Left renal cortex interstitium (tissue), 4 donors: ENCODE measurements around the gene ADI1. TPM values are rescaled to one million over a fixed set of nuclear protein-coding genes. Genes with fewer than 3 reads are reported as not detected.

Source experiments
- DNase-seq, 4 donors: peaks; one replicate each; pipeline ENCODE4 v3.0.0-alpha.2; 2013; ENCODE audit warnings: low read depth in 4 of 4, low spot score in 2 of 4, missing footprints in 1 of 4
- polyA plus RNA-seq, 4 donors: library from polyadenylated mRNA; unstranded; fragments of 120-200 nt; gene quantifications; one replicate each; pipeline ENCODE4 v1.2.1, GENCODE V29; 2013; ENCODE audit not compliant: insufficient read length in 4 of 4

ADI1 gene
- polyA plus RNA-seq, 4 donors, result 66.1 to 81.9 (median 71.5) TPM

GRCh38 chr2:3483227-3483985 lies 35.9 kb downstream of the ADI1 start:
- DNase-seq, result peak in 1 of 4 donors; percentile 32

DNA sequence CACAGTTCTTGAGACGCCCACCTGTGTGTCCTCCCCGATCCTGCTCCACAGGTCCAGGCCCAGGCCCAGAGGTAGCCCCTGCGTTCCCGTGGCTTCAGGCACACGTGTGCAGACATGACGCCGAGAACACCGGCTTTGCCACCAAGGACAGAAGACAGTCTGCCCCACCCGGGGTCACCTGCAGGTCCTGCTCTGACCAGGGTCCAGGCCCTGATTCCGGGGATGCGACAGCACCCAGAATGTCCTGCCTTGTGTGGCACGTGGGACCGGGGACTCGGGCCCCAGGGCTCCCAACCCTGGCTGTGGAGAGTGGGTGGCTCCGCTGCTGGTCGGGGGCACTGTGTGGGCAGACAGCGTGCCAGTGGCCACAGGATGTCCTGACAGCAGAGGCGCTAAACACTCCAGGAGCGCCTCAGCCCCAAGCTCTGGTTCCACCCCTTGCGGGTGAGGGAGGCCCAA lies 36.9 kb downstream of the ADI1 start:
- no peak for DNase-seq

- no peak for DNase-seq
Observed at GRCh38 chr2:3481736-3482362, 37.5 kb downstream of the ADI1 start.

DNA sequence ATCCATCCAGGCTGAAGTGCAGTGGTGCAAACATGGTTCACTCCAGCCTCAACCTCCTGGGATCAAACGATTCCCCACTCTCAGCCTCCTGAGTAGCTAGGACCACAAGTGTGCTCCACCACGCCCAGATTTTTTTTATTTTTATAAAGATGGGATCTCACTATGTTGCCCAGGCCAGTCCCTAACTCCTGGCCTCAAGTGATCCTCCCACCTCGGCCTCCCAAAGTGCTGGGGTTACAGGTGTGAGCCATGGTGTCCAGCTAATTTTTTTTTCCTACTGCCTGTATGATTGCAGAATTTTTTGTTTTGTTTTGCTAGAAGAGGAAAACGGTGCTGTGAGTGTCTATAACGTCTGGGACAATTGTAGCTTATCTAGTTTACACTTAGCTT lies 38.3 kb downstream of the ADI1 start:
- DNase-seq, result no peak

DNA sequence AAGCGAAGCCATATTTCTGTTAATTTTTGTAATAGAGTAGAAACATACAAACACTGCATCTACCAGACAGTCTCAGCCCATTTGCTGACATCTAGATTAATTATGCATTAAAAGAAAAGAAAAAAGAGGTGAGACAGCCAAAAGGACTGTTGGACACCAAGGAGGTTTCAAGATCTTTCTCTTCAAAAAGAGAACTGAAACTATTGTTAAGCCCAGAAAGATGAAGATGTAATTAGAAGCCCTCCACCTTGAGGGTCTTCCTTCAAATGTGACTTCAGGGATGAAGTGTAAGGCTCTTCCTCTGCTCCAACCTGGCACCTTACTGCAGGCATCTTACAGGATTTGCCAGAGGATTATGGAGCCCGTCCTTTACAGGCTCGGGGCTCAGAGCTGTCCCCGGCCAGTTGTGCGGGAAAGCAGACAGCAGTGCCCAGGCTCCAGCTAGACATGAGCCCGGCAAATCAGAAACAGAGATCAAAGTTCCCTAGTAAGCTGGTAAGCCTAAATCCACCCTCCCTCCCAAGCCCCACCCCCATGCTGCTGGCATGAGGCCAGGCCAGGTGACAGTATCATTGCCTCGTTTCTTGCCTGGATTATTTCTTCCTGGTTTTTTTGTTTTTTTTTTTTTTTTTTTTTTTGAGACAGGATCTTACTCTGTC lies 38.9 kb downstream of the ADI1 start:
- no peak for DNase-seq

GRCh38 chr2:3479430-3480320 lies 39.7 kb downstream of the ADI1 start:
- DNase-seq, result no peak

DNA sequence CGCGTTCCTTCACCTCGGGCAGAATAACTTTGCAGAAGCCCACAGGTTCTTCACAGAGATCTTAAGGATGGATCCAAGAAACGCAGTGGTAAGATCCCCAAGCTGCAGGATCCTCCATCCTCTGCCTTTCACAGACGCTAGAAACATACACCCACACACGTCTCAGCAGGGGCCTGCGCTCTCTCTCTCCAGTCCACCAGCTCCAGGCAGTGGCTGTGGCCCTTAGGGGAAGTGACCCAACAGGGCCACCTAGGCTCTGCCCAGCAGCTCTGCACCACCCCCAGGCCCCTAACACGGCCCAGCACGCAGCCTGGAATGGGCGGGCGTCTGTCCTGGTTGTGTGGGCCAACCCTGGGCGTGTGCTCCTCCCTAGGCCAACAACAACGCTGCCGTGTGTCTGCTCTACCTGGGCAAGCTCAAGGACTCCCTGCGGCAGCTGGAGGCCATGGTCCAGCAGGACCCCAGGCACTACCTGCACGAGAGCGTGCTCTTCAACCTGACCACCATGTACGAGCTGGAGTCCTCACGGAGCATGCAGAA lies 40.4 kb downstream of the ADI1 start:
- DNase-seq, result no peak

DNA sequence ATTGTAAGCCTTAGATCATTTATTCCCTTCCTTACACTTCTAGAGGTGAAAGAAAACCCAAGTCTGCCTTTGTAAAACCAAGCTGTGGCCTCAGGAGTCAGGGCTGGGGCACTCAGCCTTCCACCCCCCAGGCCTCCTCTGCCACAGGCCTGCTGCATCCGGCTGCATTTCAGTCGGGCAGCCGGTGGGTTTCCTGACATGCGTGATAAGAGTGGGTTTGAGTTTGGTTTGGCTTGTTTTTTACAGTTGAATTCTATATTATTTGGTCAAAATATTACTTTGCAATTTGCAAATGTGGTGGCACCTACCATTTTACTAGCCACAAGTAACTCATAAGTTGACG lies 42.4 kb downstream of the ADI1 start:
- no peak for DNase-seq

GRCh38 chr2:3476321-3476984 lies 42.9 kb downstream of the ADI1 start:
- DNase-seq, result no peak

- DNase-seq, result no peak
Observed at GRCh38 chr2:3475771-3476170, 43.6 kb downstream of the ADI1 start.

GRCh38 chr2:3472966-3473365 lies 46.4 kb downstream of the ADI1 start:
- DNase-seq, result no peak

DNA sequence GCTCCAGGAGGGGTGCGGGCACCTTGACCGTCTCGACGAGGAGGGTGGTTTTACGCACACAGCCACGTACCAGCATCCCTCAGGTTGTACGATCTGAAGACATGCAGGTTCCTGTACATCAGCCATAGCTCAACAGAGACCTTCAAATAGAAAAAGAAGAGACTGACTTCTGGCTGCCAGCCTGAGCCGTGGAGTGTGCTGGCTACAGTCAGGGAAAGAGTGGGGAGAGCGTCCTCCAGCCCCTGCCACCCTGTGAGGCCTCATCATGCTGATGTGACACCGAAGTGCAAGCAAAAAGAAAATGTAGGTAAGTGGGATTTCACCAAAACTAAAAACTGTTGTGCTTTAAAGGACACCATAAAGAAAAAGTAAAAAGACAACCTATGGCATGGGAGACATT lies 47.0 kb downstream of the ADI1 start:
- DNase-seq, result no peak

GRCh38 chr2:3470856-3471737 lies 48.2 kb downstream of the ADI1 start:
- DNase-seq, result no peak

- DNase-seq, result no peak
Observed at GRCh38 chr2:3470166-3470651, 49.1 kb downstream of the ADI1 start.

DNA sequence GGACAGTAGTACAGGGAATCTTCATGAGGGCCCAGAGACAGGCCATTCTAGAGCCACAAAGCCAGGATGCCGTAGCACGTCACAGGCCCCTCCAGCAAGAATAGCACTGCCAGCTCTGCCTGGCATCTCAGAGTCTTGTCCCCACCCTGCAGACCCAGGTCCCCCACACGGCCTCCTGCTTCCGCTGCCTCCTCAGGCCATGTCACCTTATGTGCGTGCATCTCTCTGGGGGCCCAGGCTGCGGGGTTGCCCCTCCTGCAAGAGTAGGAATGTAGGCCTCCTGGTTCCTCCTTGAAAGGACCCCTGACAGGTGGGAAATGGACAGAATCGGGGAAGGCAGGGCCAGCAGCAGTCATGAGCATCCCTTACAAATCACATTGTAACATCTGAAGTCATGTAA lies 49.8 kb downstream of the ADI1 start:
- DNase-seq, result no peak

- no peak for DNase-seq
Observed at GRCh38 chr2:3468296-3468988, 50.9 kb downstream of the ADI1 start.

- DNase-seq, result no peak
Observed at GRCh38 chr2:3467654-3468053, 51.7 kb downstream of the ADI1 start.

DNA sequence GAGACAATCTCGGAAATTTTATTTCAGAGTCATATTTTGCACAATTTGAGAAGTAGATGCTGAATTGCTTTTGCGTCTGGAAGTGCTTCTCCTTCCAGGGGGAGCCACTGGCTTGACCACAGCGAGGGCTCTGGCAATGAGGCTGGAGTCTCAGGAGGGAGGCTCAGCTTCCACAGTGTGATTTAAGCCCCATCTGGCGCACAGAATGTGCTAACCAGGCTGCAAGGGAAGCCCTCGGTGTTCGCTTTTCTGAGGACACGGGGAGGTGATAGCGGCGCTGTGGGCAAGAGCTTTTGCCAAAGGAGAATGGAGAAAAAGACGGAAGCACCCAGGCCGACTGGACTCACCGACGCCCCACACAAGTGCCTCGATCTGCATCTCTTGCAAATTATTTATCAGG lies 52.4 kb downstream of the ADI1 start:
- no peak for DNase-seq
